Measurements from ENCODE around the gene USP34. TPM values are rescaled to one million over a fixed set of nuclear protein-coding genes. Genes with fewer than 3 reads are reported as not detected.

Gene USP34
- total RNA-seq, 1 experiment from 2014 or later, result 35.4 TPM

DNA sequence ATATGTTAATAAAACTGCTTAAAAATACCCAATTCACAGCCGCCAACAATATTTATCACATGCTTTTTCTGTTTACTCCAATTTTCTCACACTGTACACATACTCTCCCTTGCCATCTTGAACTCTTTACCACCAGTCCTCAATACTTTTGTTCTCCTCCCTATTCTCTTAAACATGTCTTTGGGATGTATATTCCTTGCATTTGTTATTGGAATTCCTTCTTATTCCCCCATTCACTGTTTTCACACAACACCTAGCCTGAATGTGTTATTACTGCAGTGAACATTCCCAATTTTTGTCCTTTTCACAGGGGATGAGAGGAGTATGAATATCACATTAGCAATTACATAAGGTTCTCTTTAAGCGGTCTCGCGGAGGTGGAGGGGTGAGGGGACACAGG lies 94.7 kb downstream of the USP34 start:
- no peak for DNase-seq (ENCODE audit: low spot score)

DNA sequence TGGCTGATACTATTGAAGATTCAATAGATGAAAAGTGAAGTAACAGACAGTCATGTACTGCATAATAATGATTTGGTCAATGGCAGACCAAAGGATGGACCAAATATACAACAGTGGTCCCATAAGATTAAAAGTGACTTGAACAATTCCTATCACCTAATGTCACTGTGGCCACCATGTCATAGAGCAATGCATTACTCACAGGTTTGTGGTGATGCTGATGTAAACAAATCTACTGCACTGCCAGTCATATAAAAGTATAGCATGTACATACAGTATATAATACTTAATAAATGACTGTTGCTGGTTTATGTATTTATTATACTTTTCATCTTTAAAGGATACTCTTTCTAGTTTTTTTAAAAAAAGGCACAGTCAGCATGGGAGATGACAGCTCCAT lies 99.9 kb downstream of the USP34 start:
- no peak for DNase-seq (ENCODE audit: low spot score)

DNA sequence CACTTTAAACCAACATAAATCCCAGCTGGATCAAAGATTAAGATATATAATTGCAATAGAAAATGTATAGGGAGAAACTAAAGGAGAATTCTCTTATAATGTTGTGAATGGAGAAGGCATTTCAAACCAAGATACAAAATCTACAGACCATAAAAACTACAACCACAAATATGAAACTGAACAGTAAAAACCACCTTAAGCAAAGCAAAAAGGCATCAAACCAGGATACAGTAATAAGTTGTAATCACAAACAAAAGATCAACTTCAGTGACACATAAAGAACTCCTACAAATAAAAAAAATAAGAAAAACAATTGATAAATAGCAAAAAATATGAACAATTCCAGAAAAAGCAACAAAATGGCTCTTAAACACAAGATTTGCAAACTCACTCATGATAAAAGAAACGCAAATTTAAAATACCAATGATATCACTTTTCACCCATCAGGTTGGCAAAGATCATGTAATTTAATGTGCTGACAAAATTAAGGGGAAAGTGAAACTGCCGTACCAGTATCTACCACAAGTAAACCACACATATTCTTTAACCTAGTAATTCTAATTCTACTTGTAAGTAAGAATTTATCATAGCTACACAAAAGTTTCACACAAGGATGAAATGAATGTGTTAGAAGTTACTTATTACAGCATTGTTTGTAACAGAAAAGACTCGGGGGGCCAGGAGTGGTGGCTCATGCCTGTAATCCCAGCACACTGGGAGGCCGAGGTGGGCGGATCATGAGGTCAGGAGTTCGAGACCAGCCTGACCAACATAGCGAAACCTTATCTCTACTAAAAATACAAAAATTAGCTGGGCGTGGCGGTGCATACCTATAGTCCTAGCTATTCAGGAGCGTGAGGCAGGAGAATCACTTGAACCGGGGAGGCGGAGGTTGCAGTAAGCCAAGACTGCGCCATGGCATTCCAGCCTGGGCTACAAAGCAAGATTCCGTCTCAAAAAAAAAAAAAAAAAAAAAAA lies 101.9 kb downstream of the USP34 start:
- no peak for DNase-seq (ENCODE audit: low spot score)

DNA sequence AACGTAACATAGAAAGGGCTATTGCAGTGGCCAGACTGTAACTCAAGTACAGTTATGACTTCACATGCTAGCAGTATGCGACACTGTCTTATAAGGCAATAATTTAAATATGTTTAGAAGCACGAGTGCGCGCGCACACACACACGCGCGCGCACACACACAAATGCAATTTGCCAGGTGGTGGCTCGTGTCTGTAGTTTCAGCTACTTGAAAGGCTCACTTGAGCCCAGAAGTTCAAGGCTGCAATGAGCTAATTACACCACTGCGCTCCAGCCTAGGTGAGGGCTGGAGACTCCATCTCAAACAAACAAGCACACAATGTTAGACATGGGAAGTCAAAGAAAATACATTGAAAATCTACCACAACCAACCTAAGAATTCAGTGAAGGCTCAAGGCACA lies 103.7 kb downstream of the USP34 start:
- no peak for DNase-seq (ENCODE audit: low spot score)

DNA sequence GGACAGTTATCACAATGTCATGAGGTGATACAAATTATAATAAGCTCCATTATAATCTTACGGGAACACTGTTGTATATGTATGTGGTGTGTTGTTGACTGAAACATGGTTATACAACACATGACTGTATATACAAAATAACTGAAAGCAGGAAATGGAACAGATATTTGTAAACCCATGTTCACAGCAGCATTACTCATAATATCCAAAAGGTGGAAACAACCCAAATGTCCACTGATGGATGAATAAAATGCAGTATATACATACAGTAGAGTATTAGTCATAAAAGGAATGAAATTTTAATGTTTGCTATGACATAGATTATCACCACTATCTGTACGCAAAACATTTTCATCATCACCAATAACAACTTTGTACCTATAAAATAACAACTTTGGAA lies 107.3 kb downstream of the USP34 start:
- DNase-seq (ENCODE audit: low spot score), result no peak

DNA sequence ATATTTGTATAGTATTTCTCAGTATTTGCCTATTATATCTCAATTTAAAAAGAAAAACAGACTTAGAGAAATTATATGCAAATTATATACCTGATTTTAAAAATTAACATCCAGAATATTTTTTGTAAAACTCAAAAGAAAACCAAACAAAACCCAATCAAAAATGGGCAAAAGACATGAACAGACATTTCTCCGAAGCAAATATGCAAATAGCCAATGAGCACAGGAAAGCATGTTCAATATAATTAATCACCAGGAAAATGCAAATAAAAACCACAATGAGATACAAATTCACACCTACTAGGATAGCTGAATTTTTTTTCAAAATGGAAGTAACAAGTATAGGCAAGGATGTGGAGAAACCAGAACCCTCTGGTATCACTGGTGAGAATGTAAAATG lies 108.0 kb downstream of the USP34 start:
- DNase-seq (ENCODE audit: low spot score), result no peak

DNA sequence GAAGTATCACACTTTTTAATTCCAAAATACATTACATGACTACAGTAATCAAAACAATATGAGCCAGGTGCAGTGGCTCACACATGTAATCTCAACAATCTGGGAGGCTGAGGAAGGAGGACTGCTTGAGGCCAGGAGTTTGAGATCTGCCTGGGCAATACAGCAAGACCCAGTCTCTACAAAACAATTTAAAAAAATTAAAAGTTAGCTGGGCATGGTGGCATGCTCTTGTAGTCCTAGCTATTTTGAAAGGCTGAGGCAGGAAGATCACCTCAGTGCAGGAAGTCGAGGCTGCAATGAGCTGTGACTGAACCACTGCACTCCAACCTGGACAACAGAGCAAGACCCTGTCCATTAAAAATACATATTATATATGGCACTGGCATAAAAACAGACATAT lies 109.8 kb downstream of the USP34 start:
- no peak for DNase-seq (ENCODE audit: low spot score)

DNA sequence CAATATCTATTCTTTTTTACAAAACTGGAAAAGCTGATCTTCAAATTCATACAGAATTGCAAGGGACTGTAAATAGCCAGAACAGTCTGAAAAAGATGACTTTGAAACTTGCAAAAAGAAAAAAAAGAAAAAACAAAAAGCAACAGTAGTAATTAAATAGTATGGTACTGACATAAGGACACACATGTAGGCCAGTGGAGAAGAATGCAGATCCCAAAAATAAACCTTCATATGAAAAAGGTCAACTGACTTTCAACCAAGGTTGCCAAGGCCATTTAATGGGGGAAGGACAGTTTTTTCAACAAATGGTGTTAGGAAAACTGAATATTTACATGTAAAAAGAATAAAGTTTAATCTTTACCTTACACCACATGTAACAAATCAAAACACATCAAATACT lies 111.8 kb downstream of the USP34 start:
- DNase-seq (ENCODE audit: low spot score), result no peak

DNA sequence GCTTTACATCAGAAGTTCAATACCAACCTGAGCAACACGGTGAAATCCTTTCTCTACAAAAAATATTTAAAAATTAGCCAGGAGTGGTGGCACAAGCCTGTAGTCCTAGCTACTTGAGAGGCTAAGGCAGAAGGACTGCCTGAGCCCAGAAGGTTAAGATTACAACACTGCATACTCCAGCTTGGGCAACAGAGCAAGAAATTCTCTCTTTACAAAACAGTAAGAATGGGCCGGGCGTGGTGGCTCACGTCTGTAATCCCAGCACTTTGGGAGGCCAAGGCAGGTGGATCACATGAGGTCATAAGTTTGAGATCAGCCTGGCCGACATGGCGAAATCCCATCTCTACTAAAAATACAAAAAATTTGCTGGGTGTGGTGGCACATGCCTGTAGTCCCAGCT lies 113.2 kb downstream of the USP34 start:
- DNase-seq (ENCODE audit: low spot score), result no peak

DNA sequence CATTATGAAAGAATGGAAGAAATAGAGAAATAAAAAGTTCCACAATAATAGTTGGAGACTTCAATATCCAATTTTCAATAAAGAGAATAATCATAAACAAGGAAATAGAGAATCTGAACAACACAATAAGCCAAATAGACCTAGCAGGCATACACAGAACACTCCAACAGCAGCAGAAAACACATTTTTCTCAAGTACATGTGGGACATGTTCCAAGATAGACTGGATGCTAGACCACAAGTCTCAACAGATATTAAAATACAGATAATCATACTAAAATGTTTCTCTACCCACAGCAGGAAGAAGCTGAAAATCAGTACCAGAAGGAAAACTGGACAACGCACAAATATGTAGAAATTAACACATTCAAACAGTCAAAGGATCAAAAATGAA lies 113.9 kb downstream of the USP34 start:
- no peak for DNase-seq (ENCODE audit: low spot score)

DNA sequence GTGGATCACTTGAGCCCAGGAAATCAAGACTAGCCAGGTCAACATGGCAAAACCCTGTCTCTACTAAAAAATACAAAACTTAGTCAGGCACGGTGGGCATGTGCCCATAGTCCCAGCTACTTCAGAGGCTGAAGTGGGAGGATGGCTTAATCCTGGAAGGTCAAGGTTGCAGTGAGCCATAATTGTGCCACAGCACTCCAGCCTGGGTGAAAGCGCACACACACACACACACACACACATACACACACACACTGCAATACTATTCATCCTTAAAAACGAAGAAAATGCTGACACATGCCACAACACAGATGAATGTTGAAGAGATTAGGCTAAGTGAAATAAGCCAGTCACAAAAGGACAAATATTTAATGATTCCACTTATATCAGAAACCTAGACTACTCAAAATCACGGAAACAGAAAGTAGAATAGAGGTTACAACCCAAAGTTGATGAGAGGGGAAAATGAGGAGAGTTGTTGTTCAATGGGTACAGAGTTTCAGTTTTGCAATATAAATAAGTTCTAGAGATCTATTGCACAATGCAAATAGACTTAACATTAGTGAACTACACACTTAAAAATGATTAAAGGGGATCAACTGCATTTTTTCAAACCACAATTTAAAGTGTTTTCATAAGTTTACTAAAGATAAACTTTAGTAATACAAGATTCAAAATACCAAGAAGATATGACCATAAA lies 114.5 kb downstream of the USP34 start:
- DNase-seq (ENCODE audit: low spot score), result no peak

DNA sequence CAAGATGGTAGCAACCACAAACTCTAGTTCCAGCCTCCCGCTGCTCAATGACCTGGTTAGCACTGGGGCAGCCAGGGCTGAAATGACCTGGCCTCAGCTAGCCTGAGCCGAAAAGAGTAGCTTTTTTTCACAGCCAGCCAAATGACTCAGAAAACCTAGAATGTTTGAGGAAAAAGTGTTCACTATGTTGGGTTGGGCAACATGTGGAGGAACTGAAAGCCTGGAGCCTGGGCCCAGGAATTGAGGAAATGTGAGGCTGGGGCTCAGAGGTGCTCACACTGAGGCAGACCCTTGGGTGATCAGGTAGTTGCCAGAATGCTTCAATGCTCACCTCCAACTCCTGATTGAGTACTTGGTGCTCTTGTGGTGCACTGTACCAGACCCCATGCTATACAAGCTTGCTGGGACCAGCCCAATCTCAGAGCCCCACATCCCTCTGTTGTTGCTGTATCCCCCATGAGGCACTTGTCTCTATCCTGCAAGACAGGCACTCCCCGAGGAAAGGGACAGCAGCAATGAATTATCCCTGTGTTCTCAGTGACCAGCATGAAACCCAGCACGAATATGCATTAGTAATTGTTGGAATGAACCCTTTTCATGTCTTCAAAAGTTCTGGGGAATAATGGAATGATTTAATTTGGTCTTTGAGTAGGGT lies 116.2 kb downstream of the USP34 start:
- no peak for DNase-seq (ENCODE audit: low spot score)

DNA sequence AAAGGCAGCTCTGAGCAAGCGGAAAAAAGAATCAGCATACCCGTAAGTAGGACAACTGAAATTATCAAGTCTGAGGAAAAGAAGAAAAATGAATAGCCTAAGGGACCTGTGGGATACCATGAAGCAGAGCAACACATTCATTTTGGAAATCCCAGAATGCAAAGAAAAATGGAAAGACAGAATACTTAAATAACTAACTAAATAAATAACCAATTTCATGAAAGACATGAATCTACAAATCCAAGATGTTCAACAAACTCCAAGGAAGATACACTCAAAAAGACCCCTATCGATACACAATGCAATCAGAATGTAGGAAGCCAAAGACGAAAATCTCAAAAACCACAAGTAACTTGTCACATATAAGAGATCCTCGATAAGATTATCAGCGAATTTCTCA lies 117.0 kb downstream of the USP34 start:
- no peak for DNase-seq (ENCODE audit: low spot score)

DNA sequence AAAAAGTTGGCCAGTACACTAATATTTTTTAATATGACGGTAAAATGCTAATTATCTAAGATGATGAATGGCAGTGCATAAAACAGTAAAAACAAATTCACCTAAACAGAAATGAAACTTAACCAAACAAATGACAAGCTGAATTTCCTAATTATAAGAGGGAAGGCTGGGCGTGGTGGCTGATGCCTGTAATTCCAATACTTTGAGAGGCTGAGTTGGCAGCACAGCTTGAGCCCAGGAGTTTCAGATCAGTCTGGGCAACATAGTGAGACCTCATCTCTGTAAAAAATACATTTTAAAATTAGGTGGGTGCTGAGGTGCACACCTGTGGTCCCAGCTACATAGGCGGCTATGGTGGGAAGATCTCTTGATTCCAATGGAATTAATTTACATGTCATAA lies 120.1 kb downstream of the USP34 start:
- no peak for DNase-seq (ENCODE audit: low spot score)

DNA sequence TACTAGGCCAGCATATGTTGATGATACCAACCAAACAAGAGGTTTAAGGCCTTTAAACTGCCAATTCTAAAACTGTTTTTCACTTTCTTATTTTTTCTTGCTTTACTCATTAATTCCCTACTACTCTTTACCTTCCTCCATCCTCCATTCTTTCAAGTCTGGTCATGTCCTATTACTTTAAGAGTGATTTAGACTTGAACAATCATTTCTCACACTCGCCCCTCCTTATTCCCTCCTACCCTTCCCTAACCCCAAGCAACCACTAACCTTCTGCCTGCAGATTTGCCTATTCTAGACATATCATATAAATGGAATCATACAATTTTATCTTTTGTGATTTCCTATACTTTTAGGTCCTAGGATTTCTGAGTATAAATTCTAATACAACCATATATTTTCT lies 127.7 kb downstream of the USP34 start:
- DNase-seq (ENCODE audit: low spot score), result no peak

DNA sequence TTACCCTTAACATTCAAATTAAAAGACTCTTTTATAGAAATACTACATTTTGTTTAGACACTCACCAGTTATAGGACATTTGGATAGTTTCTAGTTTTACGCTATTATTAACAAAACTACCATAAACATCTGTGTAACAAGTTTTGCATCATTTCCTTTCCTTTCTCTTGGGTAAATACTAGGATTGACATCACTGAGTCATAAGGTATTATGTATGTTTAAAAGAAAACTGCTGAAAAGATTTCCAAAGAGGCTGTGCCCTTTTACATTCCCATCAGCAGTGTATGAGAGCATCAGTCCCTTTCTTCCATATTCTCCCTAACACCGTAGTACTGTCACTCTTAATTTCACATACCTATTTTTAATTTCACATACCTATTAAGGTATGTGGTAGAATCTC lies 130.6 kb downstream of the USP34 start:
- DNase-seq (ENCODE audit: low spot score), result no peak

DNA sequence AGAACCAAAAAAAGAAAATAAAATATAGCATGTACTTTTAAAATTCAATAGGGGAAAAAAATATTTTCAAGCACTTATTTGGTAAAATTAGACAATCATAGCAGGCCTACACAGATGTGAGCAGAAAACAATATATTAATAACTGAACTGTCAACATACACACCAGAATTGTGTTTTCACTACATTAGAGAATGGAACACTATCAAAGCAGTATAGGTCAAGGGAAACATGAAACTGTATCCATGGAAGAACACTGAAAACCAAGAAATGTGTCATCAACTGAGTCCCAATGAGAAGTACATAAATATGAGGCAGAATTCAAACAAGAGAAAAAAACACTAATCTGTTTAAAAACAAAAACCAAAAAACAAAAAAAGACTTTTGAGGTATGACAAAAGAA lies 132.4 kb downstream of the USP34 start:
- DNase-seq (ENCODE audit: low spot score), result no peak

DNA sequence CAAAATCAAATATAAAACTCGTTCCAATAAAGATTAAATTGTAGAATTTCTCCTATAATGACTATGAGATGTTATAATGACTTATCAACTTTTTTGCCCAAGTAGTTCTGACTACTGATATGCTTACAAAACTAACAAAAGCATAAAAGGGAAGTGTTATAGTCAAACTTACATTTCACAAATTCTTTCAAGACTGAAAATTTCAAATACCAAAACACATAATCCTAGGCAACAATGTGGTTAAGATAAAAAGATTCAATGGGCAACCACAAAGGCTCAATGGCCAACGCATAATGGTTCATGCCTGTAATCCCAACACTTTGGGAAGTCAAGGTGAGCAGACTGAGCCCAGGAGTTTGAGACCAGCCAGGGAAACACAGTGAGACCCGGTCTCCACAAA lies 135.7 kb downstream of the USP34 start:
- no peak for DNase-seq (ENCODE audit: low spot score)

DNA sequence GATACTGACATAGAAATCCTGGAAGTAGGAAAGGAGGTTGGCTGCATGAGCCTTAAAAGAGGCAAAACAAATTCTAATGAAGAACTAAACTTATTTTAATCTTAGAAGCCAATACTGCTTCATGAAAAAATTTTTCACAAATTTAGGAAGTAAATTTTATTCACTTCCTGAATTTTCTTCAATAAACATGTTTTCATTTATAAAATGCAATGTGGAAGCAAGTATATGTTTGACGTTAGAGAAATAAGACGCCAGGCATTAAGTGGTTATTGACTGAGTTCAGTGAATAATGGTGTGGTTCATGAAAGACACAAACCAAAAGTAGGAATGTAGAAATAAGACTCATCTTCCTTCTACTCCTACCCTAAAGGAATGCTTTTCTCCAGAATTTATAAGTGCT lies 136.4 kb downstream of the USP34 start:
- DNase-seq (ENCODE audit: low spot score), result no peak

DNA sequence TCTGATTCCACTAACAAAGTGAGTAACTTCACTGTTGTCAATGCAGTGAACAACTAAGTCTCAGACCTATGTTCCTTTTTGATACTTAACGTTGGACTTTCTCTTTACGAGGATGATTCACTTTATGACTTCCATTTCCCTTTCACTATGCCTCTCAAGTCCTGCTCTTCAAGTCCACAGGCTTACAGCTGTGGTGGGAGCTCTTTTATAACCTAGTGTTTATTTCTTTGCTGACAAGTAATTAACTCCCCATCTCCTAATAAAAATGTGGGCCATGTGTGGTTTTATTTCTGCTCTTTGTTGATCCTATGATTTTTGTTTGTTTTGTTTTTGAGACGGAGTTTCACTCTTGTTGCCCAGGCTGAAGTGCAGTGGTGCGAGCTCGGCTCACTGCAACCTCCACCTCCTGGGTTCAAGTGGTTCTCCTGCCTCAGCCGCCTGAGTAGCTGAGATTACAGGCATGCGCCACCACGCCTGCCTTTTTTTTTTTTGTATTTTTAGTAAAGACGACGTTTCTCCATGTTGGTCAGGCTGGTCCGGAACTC lies 142.1 kb downstream of the USP34 start:
- peak; percentile 52 for DNase-seq (ENCODE audit: low spot score)

DNA sequence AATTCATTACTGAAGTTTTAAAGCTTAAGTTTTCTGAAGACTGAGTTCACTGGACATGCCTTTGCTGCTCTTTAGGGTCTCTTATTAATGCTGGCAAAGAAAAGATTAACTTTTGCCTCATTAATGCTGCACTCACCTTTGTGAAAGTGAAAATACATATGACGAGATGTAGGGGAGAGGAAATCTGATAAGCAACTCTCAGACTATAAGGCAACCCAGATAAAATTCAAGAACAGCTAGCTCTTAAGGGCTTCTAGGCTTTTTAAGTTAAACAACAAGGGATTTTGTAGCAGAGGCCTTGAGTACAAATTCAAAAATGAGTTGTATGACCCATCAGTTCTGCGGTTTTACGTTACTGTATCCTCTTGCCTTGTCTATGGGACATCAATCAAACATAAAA lies 143.7 kb downstream of the USP34 start:
- no peak for DNase-seq (ENCODE audit: low spot score)

DNA sequence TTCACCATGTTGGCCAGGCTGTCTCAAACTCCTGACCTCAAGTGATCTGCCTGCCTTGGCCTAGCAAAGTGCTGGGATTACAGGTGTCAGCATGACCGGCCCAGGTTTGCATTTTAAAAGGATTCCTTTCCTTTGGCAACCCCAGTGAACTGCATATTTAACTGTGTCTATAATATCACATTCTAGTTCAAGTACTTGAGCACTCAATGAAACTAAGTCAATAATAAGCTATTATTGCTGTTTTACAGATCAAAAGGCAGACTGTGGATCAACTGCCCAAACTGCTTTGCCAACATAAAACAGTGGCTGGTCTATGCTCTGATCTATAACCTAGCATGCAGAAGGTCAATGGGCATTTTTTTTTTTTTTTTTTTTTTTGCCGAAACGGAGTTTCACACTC lies 144.5 kb downstream of the USP34 start:
- DNase-seq (ENCODE audit: low spot score), result no peak
